ENCODE results near the gene CRELD1. TPM values are rescaled to one million over a fixed set of nuclear protein-coding genes. Genes with fewer than 3 reads are reported as not detected.
A peak's percentile ranks its signal among the peaks of the same experiment; 100 is the strongest.

Gene CRELD1
- total and polyA plus RNA-seq, 9 of the 15 experiments (the other 6 are each of a cell fraction or from before 2014, with no cell fraction given): 3.3 to 25.8 (median 16.5) TPM

GRCh38 chr3:9951962-9952805 lies 18.6 kb downstream of the CRELD1 start, which contains the start of gene PRRT3 (continued):
- TF ChIP-seq HCFC1 (IDR thresholded peaks at IDR 0.05; ENCODE audit: low read depth, low read length) (0 out of 2 replicates have a peak, but pooled peaks have one; percentile 24), NUFIP1 (IDR thresholded peaks at IDR 0.05; ENCODE audit: partially characterized antibody) (no peak), FUS (optimal IDR thresholded peaks at IDR 0.05; ENCODE audit: low read depth, low read length) (no peak), TOE1 (IDR thresholded peaks at IDR 0.05; ENCODE audit: borderline replicate concordance) (peak; percentile 70; the same call in 1 of the 2 replicates), TOE1 (CRISPR knock-in tag; IDR thresholded peaks at IDR 0.05; ENCODE audit: borderline replicate concordance, low read depth) (no peak), NR2F6 (CRISPR knock-in tag; IDR thresholded peaks at IDR 0.05) (no peak), RFX1 (IDR thresholded peaks at IDR 0.05) (no peak), ZNF24 (IDR thresholded peaks at IDR 0.05) (no peak), RAD21 (CRISPR knock-in tag; conservative IDR thresholded peaks at IDR 0.05 in 1 of 2, IDR thresholded peaks at IDR 0.05 in 1 of 2) (0 out of 4 replicates have a peak, but pooled peaks of 1 of the 2 experiments have one; percentile 10), RFX5 (IDR thresholded peaks at IDR 0.05; ENCODE audit: low read depth, low read length) (no peak), TAL1 (IDR thresholded peaks at IDR 0.05) (no peak), KAT8 (IDR thresholded peaks at IDR 0.05; ENCODE audit: low read depth) (no peak), MLX (CRISPR knock-in tag; conservative IDR thresholded peaks at IDR 0.05) (no peak), ZNF232 (CRISPR knock-in tag; IDR thresholded peaks at IDR 0.05) (no peak), PML (IDR thresholded peaks at IDR 0.05; ENCODE audit: low read length) (no peak), REST (IDR thresholded peaks at IDR 0.05; ENCODE audit: borderline replicate concordance) (peak; percentile 88), REST (CRISPR knock-in tag; IDR thresholded peaks at IDR 0.05; ENCODE audit: low read depth) (no peak), RBM39 (optimal IDR thresholded peaks at IDR 0.05; ENCODE audit: low read depth, low read length) (no peak), MAX (CRISPR knock-in tag; IDR thresholded peaks at IDR 0.05) (peak; percentile 57), ZNF764 (CRISPR knock-in tag; IDR thresholded peaks at IDR 0.05; ENCODE audit: low read depth) (no peak)
